Immature natural killer cell (primary cell): ENCODE measurements around the gene HTATSF1. TPM values are rescaled to one million over a fixed set of nuclear protein-coding genes. Genes with fewer than 3 reads are reported as not detected.

Experiments used
- DNase-seq, 3 donors: peaks; one replicate each; pipeline ENCODE4 v3.0.0; 2022; ENCODE audit warnings: mixed read lengths in 1 of 3
- H3K27ac Mint-ChIP-seq, 6 donors: one replicate each; pipeline ENCODE4 v1.8.0; 2020; ENCODE audit warnings: mixed read lengths in 6 of 6, mild to moderate bottlenecking in 5 of 6, inconsistent platforms in 4 of 6, moderate library complexity in 3 of 6
- H3K27me3 Mint-ChIP-seq, 3 donors: one replicate each; pipeline ENCODE4 v1.8.0; 2020 to 2021; ENCODE audit warnings: low read depth in 3 of 3, mild to moderate bottlenecking in 3 of 3, mixed read lengths in 3 of 3, moderate library complexity in 3 of 3, inconsistent platforms in 1 of 3
- H3K36me3 Mint-ChIP-seq, 3 donors: one replicate each; pipeline ENCODE4 v1.8.0; 2020; ENCODE audit warnings: mixed read lengths in 3 of 3, inconsistent platforms in 2 of 3, mild to moderate bottlenecking in 2 of 3
- H3K4me1 Mint-ChIP-seq, 2 donors: one replicate each; pipeline ENCODE4 v1.8.0; 2020; ENCODE audit warnings: inconsistent platforms in 2 of 2, mild to moderate bottlenecking in 2 of 2, mixed read lengths in 2 of 2, moderate library complexity in 1 of 2
- H3K4me3 Mint-ChIP-seq, 5 donors: one replicate each; pipeline ENCODE4 v1.8.0; 2020; ENCODE audit warnings: mild to moderate bottlenecking in 5 of 5, mixed read lengths in 5 of 5, inconsistent platforms in 3 of 5, moderate library complexity in 3 of 5
- H3K9me3 Mint-ChIP-seq, 6 donors: one replicate each; pipeline ENCODE4 v1.8.0; 2020; ENCODE audit warnings: mild to moderate bottlenecking in 6 of 6, mixed read lengths in 6 of 6, inconsistent platforms in 4 of 6, moderate library complexity in 3 of 6
- polyA plus RNA-seq, 3 donors: library from polyadenylated mRNA; unstranded; fragments of 300-500 nt; fragmentation: Illumina TruSeq; gene quantifications; one replicate each; pipeline ENCODE4 v1.2.3, GENCODE V29; 2021

HTATSF1 gene
- 10 to 100 TPM; 32.7 to 59.3 (median 39.6) TPM for polyA plus RNA-seq

- peak within 1 kb of the TSS; percentile 91 to 97 (median 93) for H3K4me3 Mint-ChIP-seq
- DNase-seq, result no peak
- H3K4me1 Mint-ChIP-seq, result peaks cover 18 to 24% of the 10 kb centered on the region in 2 donors
- H3K27ac Mint-ChIP-seq, result peak within 1 kb of the TSS; percentile 96 to 97 (median 97)
- H3K27me3 Mint-ChIP-seq, result peaks cover 2 to 8% (median 7%) of the 10 kb centered on the region in 3 donors
- H3K9me3 Mint-ChIP-seq, result no peaks in the 10 kb centered on the region
- peaks cover 0 to 2% (median 0%) of the 10 kb centered on the region in 3 donors for H3K36me3 Mint-ChIP-seq
These were observed at the start of gene HTATSF1 for GRCh38 chrX:136497556-136498052. Gene HTATSF1, plus strand, starts transcription at chrX:136497592. Its CDS starts 93 bp downstream, at chrX:136497685.

- Mint-ChIP-seq H3K9me3 (no peaks in the 10 kb centered on the region), H3K27me3 (peaks cover 0 to 7% (median 0%) of the 10 kb centered on the region in 3 donors), H3K4me3 (no peak overlapping the region), H3K4me1 (no peaks in the 10 kb centered on the region), H3K36me3 (no peaks in the 10 kb centered on the region), H3K27ac (no peak overlapping the region)
- DNase-seq, result no peak
These were observed 49.4 kb upstream of the HTATSF1 start for GRCh38 chrX:136447968-136448367.

- Mint-ChIP-seq H3K4me1 (no peaks in the 10 kb centered on the region), H3K27me3 (peaks cover 0 to 7% (median 0%) of the 10 kb centered on the region in 3 donors), H3K4me3 (no peak overlapping the region)
These were observed 47.2 kb upstream of the HTATSF1 start for GRCh38 chrX:136450050-136450830.

GRCh38 chrX:136452614-136453013, 44.8 kb upstream of the HTATSF1 start:
- H3K27me3 Mint-ChIP-seq, result peaks cover 0 to 3% (median 2%) of the 10 kb centered on the region in 3 donors
- no peaks in the 10 kb centered on the region for H3K36me3 Mint-ChIP-seq
- no peak for DNase-seq
- H3K27ac Mint-ChIP-seq, result no peak overlapping the region
- no peak overlapping the region for H3K4me3 Mint-ChIP-seq
- no peaks in the 10 kb centered on the region for H3K9me3 Mint-ChIP-seq
- H3K4me1 Mint-ChIP-seq, result no peaks in the 10 kb centered on the region

More at GRCh38 chrX:136450050-136450830, 47.2 kb upstream of the HTATSF1 start:
- no peaks in the 10 kb centered on the region for H3K9me3 Mint-ChIP-seq
- H3K27ac Mint-ChIP-seq, result no peak overlapping the region
- DNase-seq, result no peak
- H3K36me3 Mint-ChIP-seq, result no peaks in the 10 kb centered on the region

GRCh38 chrX:136453114-136453513, 44.3 kb upstream of the HTATSF1 start:
- DNase-seq, result no peak
- Mint-ChIP-seq H3K9me3 (no peaks in the 10 kb centered on the region), H3K4me1 (no peaks in the 10 kb centered on the region), H3K4me3 (no peak overlapping the region), H3K27ac (no peak overlapping the region), H3K27me3 (peaks cover 0 to 3% (median 2%) of the 10 kb centered on the region in 3 donors), H3K36me3 (no peaks in the 10 kb centered on the region)

GRCh38 chrX:136453771-136454170, 43.6 kb upstream of the HTATSF1 start:
- Mint-ChIP-seq H3K27ac (no peak overlapping the region), H3K4me1 (no peaks in the 10 kb centered on the region), H3K27me3 (peaks cover 0 to 3% (median 2%) of the 10 kb centered on the region in 3 donors), H3K9me3 (no peaks in the 10 kb centered on the region), H3K36me3 (no peaks in the 10 kb centered on the region), H3K4me3 (no peak overlapping the region)
- DNase-seq, result no peak

- Mint-ChIP-seq H3K36me3 (no peaks in the 10 kb centered on the region), H3K27ac (no peak overlapping the region), H3K27me3 (peaks cover 2 to 3% (median 2%) of the 10 kb centered on the region in 3 donors), H3K4me3 (no peak overlapping the region), H3K9me3 (no peaks in the 10 kb centered on the region), H3K4me1 (no peaks in the 10 kb centered on the region)
- no peak for DNase-seq
These were observed 41.3 kb upstream of the HTATSF1 start for GRCh38 chrX:136456133-136456532.

- Mint-ChIP-seq H3K4me3 (no peak overlapping the region), H3K9me3 (no peaks in the 10 kb centered on the region), H3K27ac (no peak overlapping the region), H3K36me3 (no peaks in the 10 kb centered on the region), H3K27me3 (peaks cover 2 to 6% (median 4%) of the 10 kb centered on the region in 3 donors), H3K4me1 (no peaks in the 10 kb centered on the region)
- DNase-seq, result no peak
These were observed 40.0 kb upstream of the HTATSF1 start for GRCh38 chrX:136457303-136457917.

GRCh38 chrX:136464589-136464988, 32.8 kb upstream of the HTATSF1 start:
- H3K36me3 Mint-ChIP-seq, result no peaks in the 10 kb centered on the region
- no peaks in the 10 kb centered on the region for H3K4me1 Mint-ChIP-seq
- no peak overlapping the region for H3K4me3 Mint-ChIP-seq
- peaks cover under 1 to 9% (median 2%) of the 10 kb centered on the region in 3 donors for H3K27me3 Mint-ChIP-seq
- H3K9me3 Mint-ChIP-seq, result peaks cover 0 to 1% (median 0%) of the 10 kb centered on the region in 6 donors
- no peak overlapping the region for H3K27ac Mint-ChIP-seq
- DNase-seq, result no peak

- Mint-ChIP-seq H3K4me1 (no peaks in the 10 kb centered on the region), H3K36me3 (no peaks in the 10 kb centered on the region), H3K9me3 (peaks cover 0 to 1% (median 0%) of the 10 kb centered on the region in 6 donors), H3K27ac (no peak overlapping the region), H3K4me3 (no peak overlapping the region), H3K27me3 (peaks cover 0 to 8% (median 0%) of the 10 kb centered on the region in 3 donors)
- DNase-seq, result no peak
These were observed 30.1 kb upstream of the HTATSF1 start for GRCh38 chrX:136467303-136467702.

GRCh38 chrX:136468391-136469103, 28.8 kb upstream of the HTATSF1 start:
- DNase-seq, result no peak
- no peak overlapping the region for H3K27ac Mint-ChIP-seq
- no peaks in the 10 kb centered on the region for H3K4me1 Mint-ChIP-seq
- peaks cover 0 to 1% (median 0%) of the 10 kb centered on the region in 6 donors for H3K9me3 Mint-ChIP-seq
- H3K36me3 Mint-ChIP-seq, result no peaks in the 10 kb centered on the region
- H3K27me3 Mint-ChIP-seq, result peaks cover 0 to 8% (median 0%) of the 10 kb centered on the region in 3 donors
- no peak overlapping the region for H3K4me3 Mint-ChIP-seq

GRCh38 chrX:136473663-136474062, 23.7 kb upstream of the HTATSF1 start:
- Mint-ChIP-seq H3K4me3 (no peak overlapping the region), H3K27me3 (peaks cover 2% of the 10 kb centered on the region in 3 donors), H3K9me3 (no peaks in the 10 kb centered on the region), H3K4me1 (no peaks in the 10 kb centered on the region), H3K27ac (no peak overlapping the region), H3K36me3 (no peaks in the 10 kb centered on the region)
- no peak for DNase-seq

- no peaks in the 10 kb centered on the region for H3K4me1 Mint-ChIP-seq
- H3K27me3 Mint-ChIP-seq, result peaks cover 2% of the 10 kb centered on the region in 3 donors
- no peak for DNase-seq
- no peak overlapping the region for H3K27ac Mint-ChIP-seq
- H3K9me3 Mint-ChIP-seq, result no peaks in the 10 kb centered on the region
- no peaks in the 10 kb centered on the region for H3K36me3 Mint-ChIP-seq
- H3K4me3 Mint-ChIP-seq, result no peak overlapping the region
These were observed 22.2 kb upstream of the HTATSF1 start for GRCh38 chrX:136475236-136475635.

- Mint-ChIP-seq H3K4me1 (no peaks in the 10 kb centered on the region), H3K27ac (no peak overlapping the region), H3K27me3 (peaks cover 2 to 4% (median 2%) of the 10 kb centered on the region in 3 donors), H3K4me3 (no peak overlapping the region), H3K36me3 (no peaks in the 10 kb centered on the region), H3K9me3 (no peaks in the 10 kb centered on the region)
- no peak for DNase-seq
These were observed 20.9 kb upstream of the HTATSF1 start for GRCh38 chrX:136476501-136476900.
